Esophagus muscularis mucosa (tissue), 4 donors: Measurements from ENCODE around the gene SNRPD2.

Experiments
- CTCF ChIP-seq, 3 experiments: fragments of 200-600 bp in 2 of 3; fragments of 450-650 bp in 1 of 3; sonication (generic) in 2 of 3; IDR thresholded peaks; one replicate each; pipeline ENCODE4 v1.5.1; 2017 to 2019; ENCODE audit warnings: antibody characterized with exemption in 3 of 3, mild to moderate bottlenecking in 2 of 3, moderate library complexity in 1 of 3
- EP300 ChIP-seq: sonication (generic); formaldehyde crosslinking; IDR thresholded peaks from one replicate; pipeline ENCODE4 v1.6.1; 2017; ENCODE audit warnings: antibody characterized with exemption
- POLR2A ChIP-seq: fragments of 450-650 bp; IDR thresholded peaks from one replicate; pipeline ENCODE4 v1.6.1; 2017; ENCODE audit warnings: antibody characterized with exemption, moderate library complexity, mild to moderate bottlenecking, low read depth
- POLR2AphosphoS5 ChIP-seq, 2 donors: sonication (generic); formaldehyde crosslinking; IDR thresholded peaks; one replicate each; pipeline ENCODE4 v1.6.1; 2017; ENCODE audit warnings: antibody characterized with exemption in 2 of 2

- TF ChIP-seq CTCF (IDR thresholded peaks at IDR 0.05) (no peak), POLR2A (no peak), POLR2AphosphoS5 (IDR thresholded peaks at IDR 0.05) (no peak), EP300 (no peak)
These were observed 46.0 kb downstream of the SNRPD2 start for GRCh38 chr19:45645631-45646344.
